NCI-H1092 treated with DMSO at 0.1 percent for 48 hours (cell line): Measurements from ENCODE around the gene SEMA3F.
A peak's percentile ranks its signal among the peaks of the same experiment; 100 is the strongest.
"Not testable (repeated sequence)": the region's sequence is repeated elsewhere in the genome, so short reads cannot be mapped to it uniquely, and the experiment has no call there.

ENCODE experiments used
- DNase-seq: peaks from one replicate; lab custom pipeline; 2025; lab: John Stamatoyannopoulos, UW

The SEMA3F gene

DNA sequence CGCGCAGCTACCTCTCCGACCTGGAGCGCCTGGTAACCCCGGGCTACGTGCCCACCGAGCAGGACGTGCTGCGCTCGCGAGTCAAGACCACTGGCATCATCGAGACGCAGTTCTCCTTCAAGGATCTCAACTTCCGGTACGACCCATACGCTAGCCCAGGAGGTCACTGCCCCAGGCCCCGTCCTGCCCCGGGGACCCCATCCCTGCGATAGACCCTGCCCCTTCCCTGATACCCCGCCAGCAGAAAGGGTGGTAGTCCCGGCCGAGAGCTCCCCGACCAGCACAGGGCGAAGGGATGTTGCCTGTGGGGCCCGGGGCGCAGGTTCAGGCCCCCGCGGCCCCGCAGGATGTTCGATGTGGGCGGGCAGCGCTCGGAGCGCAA is 38.6 kb downstream of the SEMA3F start:
- DNase-seq, result no peak

DNA sequence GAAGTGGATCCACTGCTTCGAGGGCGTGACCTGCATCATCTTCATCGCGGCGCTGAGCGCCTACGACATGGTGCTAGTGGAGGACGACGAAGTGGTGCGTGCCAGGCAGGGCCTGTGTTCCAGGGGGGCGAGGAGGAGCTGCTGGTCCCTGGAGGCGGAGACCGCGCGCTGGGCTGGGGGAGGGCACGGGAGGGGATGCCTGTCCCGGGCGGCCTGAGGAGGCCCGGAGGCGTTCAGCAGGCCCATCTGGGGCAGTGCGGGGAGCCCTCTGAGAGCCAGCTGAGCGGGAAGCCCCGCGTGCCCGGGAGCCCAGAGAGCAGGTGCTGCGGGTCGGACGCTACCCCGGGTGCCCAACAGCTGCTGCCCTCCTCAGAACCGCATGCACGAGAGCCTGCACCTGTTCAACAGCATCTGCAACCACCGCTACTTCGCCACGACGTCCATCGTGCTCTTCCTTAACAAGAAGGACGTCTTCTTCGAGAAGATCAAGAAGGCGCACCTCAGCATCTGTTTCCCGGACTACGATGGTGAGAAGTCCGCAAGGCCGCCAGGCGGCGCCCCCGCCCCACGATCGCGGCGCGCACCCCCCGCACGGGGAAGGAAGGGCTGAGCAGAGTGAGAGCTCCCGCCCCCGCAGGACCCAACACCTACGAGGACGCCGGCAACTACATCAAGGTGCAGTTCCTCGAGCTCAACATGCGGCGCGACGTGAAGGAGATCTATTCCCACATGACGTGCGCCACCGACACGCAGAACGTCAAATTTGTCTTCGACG is 39.2 kb downstream of the SEMA3F start:
- DNase-seq, result peak; percentile 28

DNA sequence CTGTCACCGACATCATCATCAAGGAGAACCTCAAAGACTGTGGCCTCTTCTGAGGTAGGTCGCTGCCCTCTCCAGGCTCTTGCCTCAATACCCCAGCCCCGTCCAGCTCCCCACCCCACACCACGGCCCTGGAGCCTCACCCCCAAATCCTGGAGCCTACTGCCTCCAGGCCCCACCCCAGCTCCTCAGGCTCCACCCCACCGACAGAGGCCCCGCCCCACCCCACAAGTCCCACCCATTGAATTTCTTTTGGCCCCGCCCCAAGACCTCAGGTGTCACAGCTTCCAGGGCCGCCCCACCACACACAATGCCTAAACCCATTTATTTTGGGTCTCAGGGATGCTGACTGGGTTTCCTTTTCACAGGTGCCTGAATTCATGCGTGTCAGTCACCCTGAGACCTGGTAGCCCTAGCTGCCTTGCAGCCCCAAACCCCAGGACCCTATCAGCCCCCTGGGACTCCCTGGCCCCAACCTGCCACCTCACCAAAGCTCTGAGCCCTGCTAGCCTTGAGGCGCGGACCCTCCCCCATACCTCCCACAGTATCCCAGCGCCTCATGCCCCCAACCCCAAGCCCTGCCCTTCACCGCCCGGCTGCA is 39.9 kb downstream of the SEMA3F start:
- DNase-seq, result no peak

- no peak for DNase-seq
Measured at GRCh38 chr3:50195501-50196252, 40.6 kb downstream of the SEMA3F start.

- no peak for DNase-seq
Measured at GRCh38 chr3:50196253-50196801, 41.2 kb downstream of the SEMA3F start.

- DNase-seq, result no peak
Measured at GRCh38 chr3:50201573-50202315, 46.6 kb downstream of the SEMA3F start.

DNA sequence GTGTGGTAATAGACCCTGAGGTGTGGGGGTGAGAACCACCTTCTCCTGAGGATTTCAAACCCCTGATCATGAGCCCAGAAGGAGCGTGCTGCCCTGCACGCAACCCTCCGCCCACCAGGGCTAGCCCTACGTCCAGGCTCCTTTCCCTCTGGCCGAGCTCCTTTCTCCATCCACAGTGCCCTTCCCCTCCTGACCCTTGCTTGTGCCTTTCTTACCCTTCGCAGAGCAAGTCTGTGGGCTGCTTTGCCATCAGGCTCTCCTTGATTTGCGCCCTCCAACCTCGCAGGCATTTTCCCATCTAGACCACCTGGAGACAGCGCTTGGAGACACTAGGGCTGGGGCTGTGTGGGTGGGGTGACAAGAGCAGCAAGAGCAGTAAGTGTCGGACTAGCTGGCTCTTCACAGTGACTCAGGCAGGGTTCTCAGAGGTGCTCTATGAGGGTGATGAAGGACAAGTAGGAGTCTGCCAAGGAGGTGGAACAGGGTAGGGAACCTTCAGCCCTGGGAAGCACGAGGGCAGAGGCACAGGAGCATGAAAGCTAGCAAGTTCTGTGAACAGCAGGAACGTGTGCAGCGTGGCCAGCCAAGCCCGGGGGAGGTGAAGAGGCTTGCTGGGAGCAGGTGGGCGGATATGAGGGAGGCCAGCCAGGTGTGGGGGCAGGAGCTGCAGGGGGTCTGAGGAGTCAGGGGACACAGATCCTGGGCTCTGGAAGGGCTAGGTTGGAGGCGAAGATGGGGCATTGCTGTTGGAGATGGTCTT is 47.4 kb downstream of the SEMA3F start:
- DNase-seq, result no peak

DNA sequence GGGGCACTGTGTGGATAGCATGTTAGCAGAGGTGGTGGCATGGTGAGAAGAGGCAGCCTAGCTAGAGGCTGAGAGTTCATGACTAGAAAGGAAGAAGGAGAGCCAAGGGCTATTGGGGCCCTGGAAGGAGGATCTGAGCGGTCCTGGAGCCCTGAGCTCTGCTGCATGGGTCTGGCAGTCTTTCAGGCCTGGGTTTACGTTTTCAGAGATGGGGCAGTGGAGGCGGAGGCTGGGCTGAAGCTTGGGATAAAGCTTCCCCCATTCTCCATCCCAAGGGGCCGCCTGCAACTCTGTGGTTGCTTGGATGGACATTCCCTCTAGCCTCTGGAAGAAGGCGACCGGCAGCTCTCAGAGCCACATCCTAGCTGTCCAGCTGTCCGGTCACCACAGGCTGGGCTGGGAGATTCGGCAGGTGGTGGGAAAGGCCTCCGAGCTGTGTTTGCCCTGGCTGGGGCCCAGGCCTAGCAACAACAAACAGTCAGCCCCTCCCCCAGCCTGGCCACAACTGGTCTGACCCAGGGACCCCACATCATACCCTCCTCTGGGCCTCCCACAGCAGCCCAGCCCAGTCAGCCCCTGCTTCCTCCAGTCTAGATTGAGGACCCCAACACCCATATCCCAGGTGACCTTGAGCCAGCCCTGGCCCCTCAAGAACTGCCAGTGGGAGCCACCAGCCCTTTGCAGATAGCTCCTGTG is 48.1 kb downstream of the SEMA3F start:
- no peak for DNase-seq

DNA sequence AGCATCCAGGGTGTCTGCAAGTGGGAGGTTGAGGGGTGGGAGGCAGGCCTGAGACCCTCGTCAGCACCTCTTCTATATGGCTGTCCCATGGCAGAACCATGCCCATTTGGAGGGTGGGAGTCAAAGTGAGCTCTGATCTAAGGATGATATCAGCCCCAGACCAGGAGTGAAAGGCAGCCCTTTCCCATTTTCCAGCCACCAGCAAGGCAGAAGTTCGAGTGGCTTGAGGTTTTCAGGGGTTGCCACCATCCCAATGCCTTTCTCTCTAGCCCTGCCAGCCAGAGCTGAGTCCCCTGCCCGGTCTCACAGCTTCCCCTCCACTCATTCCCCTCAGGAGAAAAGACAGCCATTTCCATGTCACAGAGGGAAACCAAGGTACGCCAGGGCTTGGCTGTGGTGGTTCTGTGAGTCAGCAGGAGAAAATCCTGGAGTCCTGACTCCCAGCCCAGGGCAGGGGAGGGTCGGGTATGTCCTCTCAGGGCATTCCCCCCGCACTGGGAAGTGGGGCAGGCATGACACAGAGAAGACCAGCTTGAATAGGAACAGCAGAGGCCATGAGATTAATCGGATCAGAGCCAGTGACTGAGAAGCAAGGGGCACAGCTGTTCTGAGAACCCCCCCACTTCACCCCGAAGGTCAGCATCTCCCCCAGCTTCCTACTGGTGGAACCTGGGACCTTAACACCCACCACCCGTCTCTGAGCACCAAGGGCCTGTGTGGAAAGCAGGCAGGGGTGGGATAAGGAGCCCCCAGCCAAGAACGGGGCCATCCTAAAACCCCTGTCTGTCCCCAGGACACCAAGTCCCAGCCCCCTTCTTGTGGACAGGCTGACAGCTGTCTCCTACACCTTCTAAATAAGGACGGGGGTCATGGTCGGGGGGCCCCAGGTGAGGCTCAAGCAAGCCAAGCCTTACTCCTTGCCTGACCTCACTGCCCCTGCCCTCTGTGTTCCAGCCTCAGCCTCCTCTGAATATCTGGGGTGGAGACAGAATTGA is 49.0 kb downstream of the SEMA3F start:
- no peak for DNase-seq

- no peak for DNase-seq
Measured at GRCh38 chr3:50204804-50205412, 49.8 kb downstream of the SEMA3F start, which contains the start of gene SLC38A3. Gene SLC38A3 (plus strand): TSS chr3:50205271. CDS start chr3:50214200, 8,929 bp downstream.

GRCh38 chr3:50205413-50206276 is 50.5 kb downstream of the SEMA3F start:
- DNase-seq, result no peak

DNA sequence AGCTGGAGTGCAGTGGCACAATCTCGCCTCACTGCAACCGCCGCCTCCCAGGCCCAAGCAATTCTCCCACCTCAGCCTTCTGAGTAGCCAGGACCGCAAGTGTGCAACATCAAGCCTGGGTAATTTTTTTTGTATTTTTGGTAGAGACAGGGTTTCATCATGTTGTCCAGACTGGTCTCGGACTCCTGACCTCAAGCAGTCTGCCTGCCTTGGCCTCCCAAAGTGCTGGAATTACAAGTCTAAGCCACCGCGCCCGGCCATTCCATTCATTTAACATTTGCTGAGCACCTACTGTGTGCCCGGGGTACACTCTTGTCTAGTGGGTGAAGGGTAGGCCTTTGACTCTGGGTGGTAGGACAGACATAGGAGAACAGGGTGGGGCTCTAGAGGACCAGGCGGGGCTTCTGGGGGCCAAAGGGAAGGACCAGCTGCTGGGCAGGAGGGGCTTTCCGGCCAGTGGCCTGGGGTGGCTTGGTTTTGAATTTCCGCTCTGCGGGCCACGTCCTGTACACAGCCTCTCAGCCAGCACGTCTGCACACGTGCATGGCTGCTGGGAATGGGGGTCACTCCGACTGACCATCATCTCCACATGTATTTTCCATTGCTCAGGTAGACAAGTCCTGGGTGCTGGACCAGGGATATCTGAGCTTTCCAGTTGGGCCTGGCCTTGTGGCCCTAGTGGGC is 52.4 kb downstream of the SEMA3F start:
- no peak for DNase-seq

DNA sequence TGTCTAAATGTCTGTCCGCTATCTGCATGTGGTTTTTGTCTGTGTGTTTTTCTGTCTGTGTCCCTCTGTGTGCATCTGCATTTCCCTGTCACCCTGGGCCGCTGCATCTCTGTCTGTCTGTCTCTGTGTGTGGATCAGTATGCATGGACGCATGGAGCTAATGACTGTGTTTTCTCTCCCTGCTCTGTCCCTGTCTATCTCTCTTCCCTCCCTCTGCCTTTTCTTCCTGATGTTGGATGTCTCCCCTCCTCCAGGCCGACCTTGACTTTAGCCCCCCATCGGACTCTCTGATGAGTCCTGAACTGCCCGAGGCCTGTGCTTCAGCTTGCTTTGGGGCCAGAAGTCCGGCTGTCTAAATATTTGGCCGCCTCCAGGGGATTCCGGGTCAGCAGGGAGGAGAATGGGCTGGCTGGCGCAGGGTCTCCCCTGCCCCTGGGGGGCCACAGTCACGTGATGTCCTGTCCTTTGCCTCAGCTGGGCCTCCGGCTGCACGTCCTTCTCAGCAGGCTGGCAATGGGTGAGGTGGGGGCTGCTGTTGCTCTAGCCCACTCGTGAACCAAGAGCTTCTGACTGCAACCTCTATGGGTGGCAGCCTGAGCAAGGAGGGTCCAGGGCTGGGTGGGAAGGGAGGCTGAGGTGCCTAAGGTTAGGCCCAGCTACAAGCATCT is 53.7 kb downstream of the SEMA3F start:
- DNase-seq, result no peak

GRCh38 chr3:50210176-50210509 is 55.0 kb downstream of the SEMA3F start:
- no peak for DNase-seq

- no peak for DNase-seq
Measured at GRCh38 chr3:50210510-50211367, 55.6 kb downstream of the SEMA3F start.

- not testable (repeated sequence) for DNase-seq
Measured at GRCh38 chr3:50211368-50211717, 56.2 kb downstream of the SEMA3F start.
